HepG2 (cell line): Measurements from ENCODE around the gene ASPM. TPM values are rescaled to one million over a fixed set of nuclear protein-coding genes. Genes with fewer than 3 reads are reported as not detected.

Source experiments
- ATAC-seq: fragments of 200-7000 bp; cut with Tn5 transposase; 3 replicates; pipeline ENCODE4 v1.9.1; 2020; ENCODE audit warnings: mild to moderate bottlenecking, moderate library complexity
- BruUV-seq: library from RNA; stranded (reverse); fragments of 400-500 nt; replicated peaks from 2 replicates; lab custom pipeline; 2021; lab: Mats Ljungman, UMichigan
- CTCF ChIA-PET: fragments of 300-600 bp; formaldehyde crosslinking; extraction: SDS; loops from one replicate; lab custom pipeline; 2021; ENCODE audit warnings: low total read pairs, inconsistent platforms, low intra/inter-chr PET ratio; lab: Yijun Ruan, JAX
- POLR2A ChIA-PET: fragments of 350-600 bp; sonication (Branson Sonifier 250); formaldehyde crosslinking; loops from one replicate; lab custom pipeline; 2020; ENCODE audit warnings: antibody characterized with exemption, inconsistent platforms; lab: Yijun Ruan, JAX
- DNase-seq: peaks from one replicate; pipeline ENCODE4 v3.0.0-alpha.2; 2015; ENCODE audit warnings: low spot score
- FAIRE-seq: peaks from 3 replicates; lab custom pipeline; 2011; peaks lifted over from hg19 to GRCh38; lab: Jason Lieb, UNC
- H2AFZ ChIP-seq: one replicate; pipeline ENCODE4 v1.6.1; 2011; ENCODE audit warnings: low read length, inconsistent platforms
- H3K27ac ChIP-seq: fragments of 300-600 bp; 3 replicates; pipeline ENCODE4 v1.8.0; 2011; ENCODE audit warnings: mixed run types, mild to moderate bottlenecking, mixed read lengths, low read length, inconsistent platforms; ENCODE audit not compliant: insufficient read depth; ENCODE audit errors: extremely low read length
- H3K27me3 ChIP-seq, 2 experiments: fragments of 200-600 bp in 1 of 2; 2 replicates in 1 of 2; 3 replicates in 1 of 2; pipeline versions ENCODE4 v1.6.0 to v1.8.0; 2011; ENCODE audit warnings: low read length in 2 of 2, mild to moderate bottlenecking in 2 of 2, moderate library complexity in 2 of 2, inconsistent platforms in 1 of 2; ENCODE audit not compliant: insufficient read depth in 2 of 2, control insufficient read depth in 1 of 2
- H3K36me3 ChIP-seq, 2 experiments: fragments of 200-600 bp in 1 of 2; replicated peaks in 1 of 2; 2 replicates in 1 of 2; 3 replicates in 1 of 2; pipeline versions ENCODE4 v1.5.1 to v1.8.0; 2011; ENCODE audit warnings: low read length in 2 of 2, inconsistent platforms in 1 of 2; ENCODE audit not compliant: insufficient read depth in 2 of 2, control insufficient read depth in 1 of 2
- H3K4me1 ChIP-seq: 2 replicates; pipeline ENCODE4 v1.5.1; 2012; ENCODE audit warnings: low read length, inconsistent platforms; ENCODE audit not compliant: insufficient read depth
- H3K4me2 ChIP-seq: 2 replicates; pipeline ENCODE4 v1.6.0; 2011; ENCODE audit warnings: low read depth, low read length, inconsistent platforms
- H3K4me3 ChIP-seq, 3 experiments: fragments of 200-600 bp in 1 of 3; sonication (generic), shearing (Covaris generic) in 1 of 3; replicated peaks in 1 of 3; 2 replicates each; pipeline ENCODE4 v1.5.1; 2011 to 2016; ENCODE audit warnings: low read length in 3 of 3, inconsistent platforms in 2 of 3, low read depth in 2 of 3, mild to moderate bottlenecking in 2 of 3, control low read depth in 1 of 3, mixed read lengths in 1 of 3; ENCODE audit not compliant: insufficient read depth in 1 of 3
- H3K79me2 ChIP-seq: one replicate; pipeline ENCODE4 v1.6.1; 2011; ENCODE audit warnings: low read length, inconsistent platforms; ENCODE audit not compliant: insufficient read depth
- H3K9ac ChIP-seq: 2 replicates; pipeline ENCODE4 v1.6.0; 2011; ENCODE audit warnings: mild to moderate bottlenecking, low read depth, low read length, inconsistent platforms; ENCODE audit not compliant: insufficient read depth
- H3K9me3 ChIP-seq: 2 replicates; pipeline ENCODE4 v1.5.1; 2012; ENCODE audit warnings: mild to moderate bottlenecking, low read length
- H4K20me1 ChIP-seq: 2 replicates; pipeline ENCODE4 v1.6.0; 2011; ENCODE audit warnings: inconsistent platforms, mild to moderate bottlenecking, low read length, moderate library complexity; ENCODE audit not compliant: insufficient read depth
- ATF5 ChIP-seq: sonication (generic); formaldehyde crosslinking; IDR thresholded peaks from 2 replicates; pipeline ENCODE4 v1.4.0; 2020; ENCODE audit warnings: mild to moderate bottlenecking, low read depth, missing genetic modification reagents
- CAMTA2 ChIP-seq: sonication (generic); formaldehyde crosslinking; IDR thresholded peaks from 2 replicates; pipeline ENCODE4 v1.4.0; 2020; ENCODE audit warnings: mild to moderate bottlenecking, missing genetic modification reagents, borderline replicate concordance
- DRAP1 ChIP-seq: IDR thresholded peaks from 2 replicates; pipeline ENCODE4 v1.6.1; 2016; ENCODE audit warnings: missing genetic modification reagents, missing compliant biosample characterization
- DZIP1 ChIP-seq: sonication (generic); formaldehyde crosslinking; IDR thresholded peaks from 2 replicates; pipeline ENCODE4 v1.5.0; 2020; ENCODE audit warnings: mild to moderate bottlenecking, missing genetic modification reagents
- HBP1 ChIP-seq: IDR thresholded peaks from 2 replicates; pipeline ENCODE4 v1.6.1; 2016; ENCODE audit warnings: low read depth, control low read depth
- ONECUT2 ChIP-seq: sonication (generic); formaldehyde crosslinking; IDR thresholded peaks from 2 replicates; pipeline ENCODE4 v1.4.0; 2020; ENCODE audit warnings: missing genetic modification reagents
- POLR2AphosphoS5 ChIP-seq: IDR thresholded peaks from 2 replicates; pipeline ENCODE4 v1.6.1; 2012; ENCODE audit warnings: low read depth, low read length
- RFX1 ChIP-seq: fragments of 450-650 bp; IDR thresholded peaks from 2 replicates; pipeline ENCODE4 v1.6.1; 2017
- SP2 ChIP-seq: sonication (generic); formaldehyde crosslinking; IDR thresholded peaks from 2 replicates; pipeline ENCODE4 v1.5.1; 2020; ENCODE audit warnings: mild to moderate bottlenecking, missing genetic modification reagents
- TFDP2 ChIP-seq: sonication (generic); formaldehyde crosslinking; IDR thresholded peaks from 2 replicates; pipeline ENCODE4 v1.4.0; 2020; ENCODE audit warnings: missing genetic modification reagents
- XBP1 ChIP-seq: sonication (generic); formaldehyde crosslinking; IDR thresholded peaks from 2 replicates; pipeline ENCODE4 v1.5.0; 2020; ENCODE audit warnings: missing genetic modification reagents
- ZNF160 ChIP-seq: sonication (generic); formaldehyde crosslinking; IDR thresholded peaks from 2 replicates; pipeline ENCODE4 v1.8.0; 2022; ENCODE audit warnings: mild to moderate bottlenecking, inconsistent platforms, missing genetic modification reagents
- ZNF17 ChIP-seq: sonication (generic); formaldehyde crosslinking; IDR thresholded peaks from 2 replicates; pipeline ENCODE4 v1.5.0; 2020; ENCODE audit warnings: mild to moderate bottlenecking, missing genetic modification reagents
- ZNF558 ChIP-seq: sonication (generic); formaldehyde crosslinking; IDR thresholded peaks from 2 replicates; pipeline ENCODE4 v1.9.0; 2022; ENCODE audit warnings: mild to moderate bottlenecking, missing genetic modification reagents, borderline replicate concordance
- ZNF776 ChIP-seq: sonication (generic); formaldehyde crosslinking; IDR thresholded peaks from 2 replicates; pipeline ENCODE4 v1.4.0; 2020; ENCODE audit warnings: mild to moderate bottlenecking, missing genetic modification reagents
- WGBS: methylation state at CpG from one replicate; pipeline ENCODE4 v1.1.6; 2017; ENCODE audit warnings: low lambda C conversion rate; 5-methylcytosine and 5-hydroxymethylcytosine counted together
- in situ Hi-C: cut with HindIII; loops from 2 replicates; pipeline ENCODE4 v1.10.0; 2017; ENCODE audit warnings: low pct_unique_long_range_greater_than_20kb; ENCODE audit not compliant: extremely low pct_ligation_motif_present
- intact Hi-C: fragments of 100-400 bp; cut with micrococcal nuclease; formaldehyde crosslinking; loops from one replicate; pipeline ENCODE4 v1.10.0; 2022; ENCODE audit not compliant: unreplicated experiment
- polyA plus RNA-seq, 8 experiments: library from polyadenylated mRNA; depleted of rRNA in 3 of 8; stranded (reverse) in 7 of 8; unstranded in 1 of 8; fragments of >200 nt; fragmentation: Illumina TruSeq in 4 of 8; extraction: Trizol in 4 of 8; gene quantifications; 2 replicates each; pipeline versions ENCODE4 v1.2.1 to v1.2.3, GENCODE V29; 2011 to 2016; ENCODE audit warnings: low read depth in 4 of 8, missing spikeins in 1 of 8, mixed read lengths in 1 of 8; ENCODE audit not compliant: insufficient read depth in 1 of 8
- total RNA-seq, 5 experiments: library from RNA; depleted of rRNA; stranded (reverse); fragments of >200 nt; fragmentation: Illumina TruSeq; extraction: Trizol; gene quantifications; 2 replicates each; pipeline ENCODE4 v1.2.3, GENCODE V29; 2016; ENCODE audit warnings: low read depth in 1 of 5

Gene ASPM
- total and polyA plus RNA-seq, 2 of the 13 experiments (the other 11 are each of a cell fraction or from before 2014, with no cell fraction given) = 7.7 to 29.1 TPM

GRCh38 chr1:197181982-197182381, 35.5 kb upstream of the ASPM start:
- H3K9ac ChIP-seq = no peak overlapping the region
- DNase-seq (no peak), ATAC-seq (no peak), FAIRE-seq (no peak)
- no peak for TF ChIP-seq POLR2AphosphoS5
- TF ChIP-seq ZNF17 = no peak
- TF ChIP-seq ZNF558 = no peak
- TF ChIP-seq TFDP2 (CRISPR knock-in tag) = no peak
- TF ChIP-seq RFX1 = no peak
- no peak for TF ChIP-seq HBP1
- no peak for TF ChIP-seq XBP1 (CRISPR knock-in tag)
- TF ChIP-seq ZNF160 (CRISPR knock-in tag) = no peak
- TF ChIP-seq DZIP1 (CRISPR knock-in tag) = no peak
- TF ChIP-seq ZNF776 (CRISPR knock-in tag) = no peak
- no peak for TF ChIP-seq CAMTA2 (CRISPR knock-in tag)
- no peak for TF ChIP-seq ATF5 (CRISPR knock-in tag)
- no peak for TF ChIP-seq DRAP1
- no peak for TF ChIP-seq SP2 (CRISPR knock-in tag)
- TF ChIP-seq ONECUT2 = no peak
- no peaks in the 10 kb centered on the region for H3K27me3 ChIP-seq
- ChIA-PET POLR2A (no interaction called here), CTCF (no interaction called here)
- H3K9me3 ChIP-seq = no peaks in the 10 kb centered on the region
- no peaks in the 10 kb centered on the region for H3K4me1 ChIP-seq
- no peaks in the 10 kb centered on the region for H4K20me1 ChIP-seq
- no peaks in the 10 kb centered on the region for H3K79me2 ChIP-seq
- no peak overlapping the region for H3K27ac ChIP-seq
- BruUV-seq = no TSS peak
- H3K36me3 ChIP-seq = peaks cover 2 to 47% of the 10 kb centered on the region in 2 experiments; a peak in 4 of 5 replicates
- no peak overlapping the region for H3K4me3 ChIP-seq
- no peak overlapping the region for H3K4me2 ChIP-seq
- no peak overlapping the region for H2AFZ ChIP-seq
- intact Hi-C loops (loop anchor here (2.0 kb wide), 1 partner anchor 145 kb away; no protein-coding TSS in a partner anchor), in situ Hi-C loops (loop anchor here (5.0 kb wide), 1 partner anchor 155 kb away; no protein-coding TSS in a partner anchor)
- 92% methylated on average over 3 of the region's 3 CpGs for WGBS
